ENCODE measurements around the gene OTOS.

The OTOS gene

GRCh38 chr2:240136013-240136670, 4.3 kb downstream of the OTOS start, which contains the start of gene COPS9:
TSS of gene COPS9 (minus strand) at chr2:240136305. CDS start at chr2:240136284, 21 bp downstream.
- DNase-seq (ENCODE audit: low read depth): peak; percentile 17

- no peak for DNase-seq (ENCODE audit: low read depth)
These were observed 4.8 kb downstream of the OTOS start for GRCh38 chr2:240135706-240136012.

DNA sequence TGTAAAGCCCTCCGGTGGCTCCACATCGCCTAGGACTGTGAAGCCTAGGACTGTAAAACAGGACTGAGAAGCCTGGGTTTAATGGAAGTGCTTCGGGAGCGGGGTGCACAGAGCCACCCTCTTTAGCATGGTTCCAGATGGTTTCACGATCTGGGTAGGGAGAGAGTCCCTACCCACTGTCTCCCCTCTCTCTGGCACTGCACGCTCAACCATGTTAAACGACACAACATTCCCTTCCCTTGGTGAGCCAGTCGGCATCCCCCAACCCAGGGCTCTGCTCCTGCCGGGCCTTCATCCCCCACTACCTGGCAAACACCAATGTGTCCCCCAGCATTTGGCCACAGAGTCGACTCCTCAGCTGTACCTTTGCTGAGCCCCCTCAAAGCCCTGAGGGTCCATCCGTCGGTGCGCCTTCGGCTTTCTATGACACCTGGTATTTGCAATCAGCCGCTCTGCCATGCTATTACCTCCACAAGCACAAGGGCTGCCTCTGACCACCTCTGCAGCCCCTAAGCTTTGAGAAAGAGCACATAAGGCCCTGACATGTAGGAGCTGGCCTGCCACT, 5.4 kb downstream of the OTOS start:
- no peak for DNase-seq (ENCODE audit: low read depth)

DNA sequence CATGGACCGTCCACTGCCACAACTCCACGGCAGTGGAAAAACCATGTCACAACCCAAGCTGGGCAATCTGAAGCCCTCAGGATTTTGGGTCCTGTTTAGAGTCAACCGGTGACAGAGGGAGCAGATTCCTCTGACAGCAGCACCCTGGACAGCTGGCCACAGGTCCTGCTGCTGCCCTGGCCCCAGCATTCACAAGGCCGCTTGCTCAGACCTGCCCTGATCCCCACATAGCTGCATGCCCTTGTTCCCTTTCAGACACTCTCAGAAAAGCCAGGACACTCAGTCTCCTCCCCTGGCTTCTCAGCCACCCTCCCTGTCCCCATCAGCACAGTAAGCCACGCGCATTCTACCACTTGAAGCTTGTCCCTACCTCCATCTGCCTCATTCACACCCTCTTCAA, 6.0 kb downstream of the OTOS start:
- no peak for DNase-seq (ENCODE audit: low read depth)

DNA sequence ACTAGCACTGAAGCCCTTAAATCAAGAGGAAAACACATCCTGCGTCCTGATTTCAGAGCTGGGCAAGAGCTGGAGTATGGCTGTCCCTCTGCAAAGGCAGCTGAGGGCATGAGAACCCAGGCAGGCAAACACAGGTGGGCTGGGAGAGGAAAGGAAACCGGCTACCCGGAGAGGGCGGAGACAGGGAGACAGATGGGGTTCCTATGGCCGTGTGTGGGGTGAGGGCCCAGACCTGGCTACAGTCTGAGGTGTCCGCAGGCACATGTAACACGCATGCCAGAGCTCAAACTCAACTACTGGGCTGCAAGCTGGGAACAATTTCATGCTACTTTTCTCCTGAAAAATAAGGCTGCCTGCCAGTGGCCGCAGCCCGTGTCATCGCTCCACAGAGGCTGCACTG, 7.1 kb downstream of the OTOS start:
- DNase-seq (ENCODE audit: low read depth): no peak

DNA sequence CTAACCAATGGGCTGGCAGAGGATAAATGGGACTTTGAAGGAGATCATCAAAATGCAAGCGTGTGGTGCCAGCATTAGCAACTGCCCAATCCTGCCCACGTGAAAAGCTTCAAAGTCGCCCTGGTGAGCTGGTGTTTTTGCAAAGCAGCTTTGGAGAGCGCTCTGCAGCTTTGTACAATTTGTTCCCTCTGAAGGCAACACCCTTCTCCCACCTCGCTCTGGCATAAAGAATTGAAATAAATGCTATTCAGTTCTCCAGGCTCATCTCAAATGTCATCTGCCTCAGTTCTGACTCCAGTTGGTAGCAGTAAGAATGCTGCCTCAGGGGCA, 7.8 kb downstream of the OTOS start:
- DNase-seq (ENCODE audit: low read depth): no peak

DNA sequence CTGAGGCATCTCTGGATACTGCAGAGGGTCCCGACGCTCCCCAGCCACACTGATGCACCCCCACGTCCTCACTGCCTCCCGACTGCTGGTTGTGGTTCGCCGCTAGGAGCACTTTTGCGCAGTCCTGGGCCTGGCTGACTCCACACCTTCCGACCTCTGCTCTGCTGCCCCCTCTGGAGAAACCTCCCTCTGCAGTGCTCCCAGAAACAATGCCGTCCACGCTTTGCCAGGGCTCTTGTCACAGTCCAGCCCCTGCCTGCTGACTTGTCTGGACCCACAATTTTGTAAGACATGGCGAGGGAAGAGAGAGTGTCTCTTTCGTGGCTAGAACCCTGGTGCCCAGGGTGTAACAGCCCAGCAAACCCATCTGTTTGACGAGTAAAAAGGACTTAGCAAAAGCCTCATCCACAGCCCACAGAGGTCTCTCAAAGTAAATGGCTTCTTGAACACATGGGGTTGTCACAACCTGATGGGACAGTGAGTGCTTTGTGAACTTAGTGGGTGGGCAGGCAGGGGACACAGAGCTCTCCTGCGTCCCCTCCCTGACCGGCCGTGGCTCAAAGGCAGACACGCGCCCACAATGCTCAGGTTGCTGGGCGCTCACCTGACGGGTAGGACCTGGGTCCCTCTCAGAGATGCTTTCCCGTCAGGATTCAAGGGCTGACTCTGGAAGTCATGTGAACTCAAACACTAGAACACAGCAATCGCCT, 8.4 kb downstream of the OTOS start:
- no peak for DNase-seq (ENCODE audit: low read depth)

DNA sequence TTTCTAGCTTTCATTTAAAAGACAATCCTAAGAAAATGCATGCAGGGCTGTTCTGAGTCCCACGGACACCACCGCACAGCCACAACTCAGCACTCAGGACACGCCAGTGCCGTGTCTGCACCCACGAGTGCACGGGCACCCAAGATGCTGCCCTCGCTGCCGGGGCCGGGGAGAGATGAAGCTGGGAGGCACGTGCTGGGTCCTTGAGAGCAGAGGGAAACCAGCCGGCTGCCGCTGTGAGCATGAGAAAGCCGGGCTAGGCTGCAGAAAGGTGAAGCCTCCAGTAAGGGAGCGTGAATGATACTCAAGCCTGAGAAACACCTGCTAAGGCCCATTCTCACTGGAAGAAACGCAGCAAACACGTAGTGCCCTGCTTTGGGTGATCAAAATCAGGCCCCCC, 9.2 kb downstream of the OTOS start:
- DNase-seq (ENCODE audit: low read depth): no peak

- no peak for DNase-seq (ENCODE audit: low read depth)
These were observed 9.9 kb downstream of the OTOS start for GRCh38 chr2:240130393-240131195.

DNA sequence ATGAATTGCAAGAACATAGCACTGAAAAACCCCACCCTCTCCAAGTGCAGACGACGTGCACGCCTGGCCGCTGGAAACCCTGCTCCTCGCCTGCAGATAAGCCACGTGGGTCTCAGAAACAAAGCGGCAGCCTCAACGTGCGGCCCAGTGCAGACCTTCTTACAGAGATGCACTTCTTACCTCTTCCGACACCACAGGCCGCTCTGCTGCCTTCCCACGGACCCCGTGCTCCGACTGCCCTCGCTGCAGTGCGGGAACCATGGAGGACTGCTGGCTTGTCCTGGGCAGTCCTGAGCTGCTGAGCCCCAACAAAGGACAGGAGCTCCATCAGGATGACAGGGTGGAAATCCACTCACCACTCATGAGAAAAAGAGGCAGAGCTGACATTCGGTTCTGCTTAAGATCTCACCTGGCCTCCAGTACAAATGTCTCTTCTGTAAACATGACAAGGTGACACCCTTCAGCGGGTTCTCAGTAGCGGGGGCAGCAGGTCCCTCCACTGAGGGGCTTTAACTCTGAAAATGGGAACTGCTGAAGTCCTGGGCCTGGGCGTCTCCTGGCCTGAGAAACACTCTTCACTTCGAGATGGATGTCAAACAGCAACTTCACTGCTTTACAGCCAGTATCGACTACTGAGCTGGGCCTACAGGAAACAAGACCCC, 10.6 kb downstream of the OTOS start:
- DNase-seq (ENCODE audit: low read depth): no peak

GRCh38 chr2:240129311-240129710, 11.1 kb downstream of the OTOS start:
- no peak for DNase-seq (ENCODE audit: low read depth)

GRCh38 chr2:240128608-240129145, 11.8 kb downstream of the OTOS start:
- no peak for DNase-seq (ENCODE audit: low read depth)

GRCh38 chr2:240127911-240128607, 12.4 kb downstream of the OTOS start:
- no peak for DNase-seq (ENCODE audit: low read depth)

DNA sequence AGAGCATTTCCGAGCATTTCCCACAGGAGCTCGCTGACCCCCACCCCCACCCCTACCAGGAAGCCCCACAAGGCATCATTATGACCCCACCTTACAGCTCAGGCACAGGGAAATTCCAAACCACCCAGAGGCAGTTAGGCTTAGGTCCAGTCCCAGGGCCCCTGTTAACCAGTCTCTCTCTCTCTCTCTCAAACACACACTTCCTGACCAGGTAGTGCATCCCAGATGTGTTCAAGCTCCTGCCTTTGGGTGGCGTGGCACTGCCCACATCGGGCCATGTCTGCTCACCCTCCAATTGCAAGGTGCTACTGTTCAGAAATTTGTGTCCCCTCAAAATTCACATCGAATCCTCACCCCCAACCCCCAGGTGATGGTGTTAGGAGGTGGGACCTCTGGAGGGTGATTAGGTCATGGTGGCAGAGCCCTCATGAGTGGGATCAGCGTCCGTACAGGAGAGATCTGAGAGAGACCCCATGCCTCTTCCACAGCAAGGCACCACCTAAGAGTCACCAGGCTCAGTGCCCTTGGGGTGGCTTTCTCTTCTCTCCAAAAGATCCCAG, 13.2 kb downstream of the OTOS start:
- DNase-seq (ENCODE audit: low read depth): no peak

DNA sequence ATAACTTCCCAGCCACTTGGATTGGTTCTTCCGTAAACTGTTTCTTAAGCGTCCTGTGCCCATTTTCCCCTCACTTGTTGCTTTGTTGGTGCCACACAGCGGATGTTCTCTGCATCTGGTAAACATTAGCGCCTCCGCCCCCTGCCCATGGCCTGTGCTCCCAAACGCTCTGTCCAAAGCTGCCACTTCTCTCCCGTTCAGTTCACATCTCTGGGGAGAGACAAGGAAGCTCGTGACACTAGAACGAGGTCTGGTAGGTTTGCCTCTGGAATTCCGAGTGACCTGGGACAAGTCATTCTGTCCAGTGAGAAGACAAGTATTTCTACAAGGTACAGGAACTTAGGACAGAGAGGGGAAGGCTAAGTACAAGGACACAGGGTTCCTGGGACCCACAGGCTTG, 13.7 kb downstream of the OTOS start:
- no peak for DNase-seq (ENCODE audit: low read depth)

DNA sequence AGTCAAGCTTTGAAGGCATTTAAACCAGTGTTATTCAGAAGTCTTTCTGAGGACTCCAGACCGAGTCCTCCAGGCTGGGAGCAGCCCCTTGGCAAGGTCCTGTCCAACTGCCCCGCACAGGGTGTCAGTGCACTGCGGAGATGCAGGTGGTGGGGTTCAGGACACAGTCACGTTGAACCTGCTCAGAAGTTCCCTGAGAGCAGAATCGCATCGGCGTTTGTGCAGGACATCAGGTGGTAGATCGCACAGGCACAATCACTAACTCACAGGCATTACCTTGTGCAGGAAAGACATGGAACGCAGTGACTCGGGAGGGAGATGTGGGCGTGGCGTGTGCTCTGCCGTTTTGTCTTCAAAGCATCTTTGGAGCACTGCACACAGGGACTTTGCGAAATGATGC, 14.7 kb downstream of the OTOS start:
- DNase-seq (ENCODE audit: low read depth): no peak

DNA sequence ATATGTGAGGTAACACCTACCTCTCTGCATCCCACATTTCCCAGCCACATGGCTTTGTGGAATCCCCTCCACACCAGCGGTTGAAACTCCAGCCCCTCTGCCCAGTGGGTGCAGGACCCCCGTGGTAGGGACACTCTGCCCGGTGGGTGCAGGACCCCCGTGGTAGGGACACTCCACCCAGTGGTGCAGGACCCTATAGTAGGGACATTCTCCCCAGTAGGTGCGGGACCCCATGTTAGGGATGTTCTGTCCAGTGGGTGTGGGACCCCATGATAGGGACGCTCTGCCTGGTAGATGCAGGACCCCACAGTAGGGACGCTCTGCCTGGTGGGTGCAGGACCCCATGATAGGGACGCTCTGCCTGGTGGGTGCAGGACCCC, 15.8 kb downstream of the OTOS start:
- no peak for DNase-seq (ENCODE audit: low read depth)

DNA sequence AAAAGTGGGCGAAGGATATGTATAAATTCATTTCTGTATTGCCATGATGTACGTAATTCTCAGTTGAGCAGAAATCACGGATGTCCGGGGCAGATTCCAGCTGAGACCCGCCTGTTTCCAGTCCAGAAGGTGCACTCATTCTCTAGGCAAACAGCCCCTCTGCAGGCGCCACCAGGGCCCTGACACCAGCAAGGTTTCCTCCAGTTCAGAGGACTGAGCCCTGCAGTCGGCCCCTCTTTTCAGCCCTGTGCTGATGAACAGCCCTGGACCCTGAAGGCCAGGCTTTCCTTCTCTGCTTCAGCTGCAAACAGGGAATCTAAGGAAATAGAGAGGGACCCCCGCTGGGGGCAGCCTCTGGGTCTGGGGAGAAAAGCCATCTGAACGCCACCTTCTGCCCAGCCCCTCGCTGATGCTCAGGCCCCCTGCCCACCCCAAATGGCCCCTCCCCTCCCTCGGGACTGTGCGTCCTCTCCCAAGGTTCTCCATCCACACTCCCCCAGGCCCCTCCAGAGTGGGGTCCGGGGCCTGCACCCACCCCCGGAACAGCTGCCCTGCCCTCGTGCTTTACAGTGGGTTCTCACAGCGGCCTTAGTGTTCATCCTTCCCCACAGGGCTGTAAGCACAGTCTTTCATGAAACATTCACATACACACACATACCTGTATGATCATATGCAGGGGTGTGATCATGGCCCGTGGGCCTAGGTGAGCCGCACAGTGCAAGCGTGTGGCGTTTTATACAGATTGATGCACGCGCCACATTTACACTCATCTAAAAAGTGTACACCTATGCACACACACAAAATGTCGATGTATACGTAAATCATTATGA, 16.4 kb downstream of the OTOS start:
- DNase-seq (ENCODE audit: low read depth): no peak

DNA sequence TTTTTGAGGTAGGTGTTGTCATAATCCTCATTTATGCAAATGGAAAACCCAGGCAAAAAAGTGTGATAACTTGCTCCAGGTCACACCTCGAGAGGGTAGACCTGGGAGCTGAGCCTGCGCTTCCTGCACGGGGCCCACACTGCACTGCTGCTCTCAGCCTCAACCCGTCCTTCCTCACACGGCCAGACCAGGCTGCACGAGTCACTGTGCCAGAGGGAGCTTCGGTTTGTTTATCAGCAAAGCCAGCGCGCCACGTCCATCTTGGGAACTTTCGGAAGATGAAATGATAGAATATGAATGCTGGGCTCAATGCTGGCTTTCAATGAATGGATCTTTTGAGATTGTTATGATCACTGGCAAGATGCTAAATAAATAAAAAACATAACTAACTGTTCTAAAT, 18.8 kb downstream of the OTOS start:
- no peak for DNase-seq (ENCODE audit: low read depth)

DNA sequence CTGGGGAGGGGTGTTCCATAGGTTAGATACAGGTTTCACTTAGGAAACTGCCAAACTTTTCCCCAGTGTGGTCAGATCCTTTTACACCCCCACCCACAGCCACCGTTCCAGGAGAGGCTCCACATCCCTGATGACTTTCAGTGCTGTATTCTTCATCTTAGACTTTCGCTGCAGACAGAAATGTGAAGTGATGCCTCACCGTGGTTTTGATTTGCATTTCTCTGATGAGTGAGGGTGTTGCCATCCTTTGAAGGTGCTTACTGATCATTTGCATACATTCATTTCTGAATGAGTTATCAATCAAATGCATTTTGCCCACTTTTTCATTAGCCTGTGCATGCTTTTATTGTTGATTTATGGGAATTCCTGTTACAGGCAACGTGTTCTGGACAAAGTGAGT, 19.3 kb downstream of the OTOS start:
- DNase-seq (ENCODE audit: low read depth): no peak

Data from non-pigmented ciliary epithelial cell (primary cell).